HG02973 (cell line): ENCODE results near the gene PRSS36.
"Not testable (repeated sequence)": the region's sequence is repeated elsewhere in the genome, so short reads cannot be mapped to it uniquely, and the experiment has no call there.

Source experiments
- ATAC-seq: cut with Tn5 transposase; IDR thresholded peaks from one replicate; pipeline ENCODE4 v1.9.1; 2021; ENCODE audit warnings: moderate library complexity; ENCODE audit not compliant: unreplicated experiment

The PRSS36 gene

GRCh38 chr16:31142109-31143010, 7.5 kb downstream of the PRSS36 start:
- peak; percentile 86 for ATAC-seq

- no peak for ATAC-seq
These were observed 8.3 kb downstream of the PRSS36 start for GRCh38 chr16:31141489-31142108.

- ATAC-seq: not testable (repeated sequence)
These were observed 8.8 kb downstream of the PRSS36 start for GRCh38 chr16:31141071-31141469.

GRCh38 chr16:31138621-31139578, 11.0 kb downstream of the PRSS36 start:
- no peak for ATAC-seq

GRCh38 chr16:31136822-31137499, 12.9 kb downstream of the PRSS36 start:
- ATAC-seq: not testable (repeated sequence)

- ATAC-seq: no peak
These were observed 13.6 kb downstream of the PRSS36 start for GRCh38 chr16:31136287-31136662.

- no peak for ATAC-seq
These were observed 14.2 kb downstream of the PRSS36 start, which contains the start of gene PRSS8 for GRCh38 chr16:31135535-31136286. Gene PRSS8 (minus strand): TSS chr16:31135727. CDS start chr16:31135498, 229 bp downstream.

- no peak for ATAC-seq
These were observed 15.0 kb downstream of the PRSS36 start for GRCh38 chr16:31134625-31135534.

GRCh38 chr16:31134091-31134571, 15.7 kb downstream of the PRSS36 start:
- no peak for ATAC-seq

GRCh38 chr16:31133046-31133501, 16.8 kb downstream of the PRSS36 start:
- no peak for ATAC-seq

GRCh38 chr16:31132303-31132979, 17.4 kb downstream of the PRSS36 start:
- ATAC-seq: no peak

- ATAC-seq: no peak
These were observed 18.0 kb downstream of the PRSS36 start for GRCh38 chr16:31131841-31132271.

GRCh38 chr16:31131416-31131815, 18.4 kb downstream of the PRSS36 start:
- no peak for ATAC-seq

- no peak for ATAC-seq
These were observed 19.0 kb downstream of the PRSS36 start for GRCh38 chr16:31130899-31131298.

- ATAC-seq: no peak
These were observed 19.5 kb downstream of the PRSS36 start for GRCh38 chr16:31130336-31130891.

- no peak for ATAC-seq
These were observed 20.1 kb downstream of the PRSS36 start for GRCh38 chr16:31129568-31130335.
